GM21619 (cell line): ENCODE measurements around the gene PPP1R37.
"Not testable (repeated sequence)": the region's sequence is repeated elsewhere in the genome, so short reads cannot be mapped to it uniquely, and the experiment has no call there.

Experiments
- ATAC-seq: cut with Tn5 transposase; IDR thresholded peaks from one replicate; pipeline ENCODE4 v1.9.1; 2021; ENCODE audit not compliant: unreplicated experiment

Gene PPP1R37

DNA sequence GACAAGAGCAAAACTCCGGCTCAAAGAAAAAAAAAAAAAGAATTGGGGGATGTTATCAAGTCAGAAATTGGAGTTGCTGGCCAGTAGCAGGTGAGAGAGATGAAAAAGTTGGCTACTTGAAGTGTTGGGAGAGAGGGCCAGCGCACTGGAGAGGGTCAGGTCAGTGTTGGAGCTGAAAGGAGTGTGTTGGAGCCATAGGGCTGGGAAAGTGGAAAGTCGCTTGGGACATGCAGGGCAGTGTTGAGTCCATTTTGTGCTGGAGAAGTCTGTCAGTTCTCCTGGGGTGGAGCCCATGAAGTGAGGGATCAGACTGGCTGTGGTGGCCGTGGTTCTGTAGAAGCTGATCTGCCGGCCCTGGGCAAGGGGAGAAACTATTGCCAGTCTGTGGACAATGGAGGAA lies 1.7 kb downstream of the PPP1R37 start:
- ATAC-seq = no peak

DNA sequence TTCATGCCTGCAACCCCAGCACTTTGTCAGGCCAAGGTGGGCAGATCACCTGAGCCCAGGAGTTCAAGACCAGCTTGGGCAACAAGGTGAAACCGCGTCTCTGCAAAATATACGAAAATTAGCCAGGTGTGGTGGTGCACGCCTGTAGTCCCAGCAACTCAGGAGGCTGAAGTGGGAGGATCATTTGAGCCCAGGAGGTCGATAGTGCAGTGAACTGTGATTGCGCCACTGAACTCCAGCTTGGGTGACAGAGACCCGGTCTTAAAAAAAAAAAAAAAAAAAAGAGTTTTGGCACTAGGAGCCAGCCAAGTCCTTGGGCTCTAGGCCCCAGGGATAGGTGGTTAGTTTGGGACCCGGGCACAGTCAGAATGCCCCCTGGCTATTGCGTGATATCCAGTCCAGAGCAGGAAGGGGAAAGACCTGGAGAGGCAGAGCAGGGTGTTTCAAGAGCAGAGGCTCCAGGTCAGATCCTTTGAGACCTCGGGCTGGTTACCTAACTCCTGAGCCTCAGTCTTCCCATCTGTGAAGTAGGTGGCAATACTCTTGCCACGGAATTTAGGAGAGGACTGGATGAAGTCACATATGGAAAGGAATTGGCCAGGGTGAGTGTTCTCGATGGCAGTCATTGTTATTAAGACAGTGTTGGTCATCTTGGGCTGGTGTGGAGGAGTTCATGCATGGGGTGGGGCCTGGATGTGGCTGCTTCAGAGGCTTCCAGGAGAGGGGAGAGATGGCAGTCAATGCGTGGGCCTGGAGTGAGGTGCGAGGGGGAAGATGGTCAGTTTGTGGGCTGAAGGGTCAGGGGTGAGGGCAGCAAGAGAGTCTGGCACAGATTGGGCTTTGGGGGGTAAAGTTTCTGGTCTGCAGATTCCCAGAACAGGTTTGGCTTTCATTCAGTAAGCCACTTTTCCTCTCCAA lies 2.8 kb downstream of the PPP1R37 start:
- no peak for ATAC-seq

DNA sequence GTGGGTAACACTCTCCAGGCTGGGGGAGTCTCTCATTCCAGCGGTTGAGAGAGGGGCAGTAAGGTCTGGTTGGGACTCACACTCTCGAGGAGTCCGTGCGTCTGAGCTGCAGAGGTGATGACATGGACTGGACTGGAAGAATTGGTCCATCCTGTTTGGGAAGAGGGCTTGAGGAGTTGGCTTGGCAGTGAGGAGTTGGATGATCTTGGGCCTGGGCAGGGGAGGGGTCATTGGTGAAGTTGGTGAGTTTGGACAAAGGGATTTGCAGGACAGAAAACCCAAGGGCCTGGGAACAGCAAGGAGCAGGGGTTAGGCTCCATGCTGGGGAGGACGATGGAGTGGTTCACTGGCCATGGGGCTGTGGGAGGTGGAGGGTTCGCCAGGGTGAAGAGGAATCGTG lies 3.7 kb downstream of the PPP1R37 start:
- ATAC-seq = no peak

DNA sequence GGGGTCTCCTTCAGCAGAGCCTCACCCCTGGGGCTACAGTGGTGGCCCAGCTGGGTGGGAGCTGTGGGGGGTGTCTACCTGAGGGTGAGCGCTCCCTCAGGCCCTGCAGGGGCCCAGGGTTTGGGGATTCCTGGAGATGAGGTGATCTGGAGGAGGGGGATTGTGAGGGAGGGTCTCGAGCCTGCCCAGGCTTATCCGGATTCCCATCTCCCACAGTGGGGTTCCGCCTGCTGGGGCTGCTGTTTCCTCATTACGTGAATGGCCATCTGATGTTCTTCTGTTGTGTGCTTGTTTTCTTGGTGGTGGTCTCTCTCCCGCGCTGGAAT lies 4.4 kb downstream of the PPP1R37 start:
- no peak for ATAC-seq

DNA sequence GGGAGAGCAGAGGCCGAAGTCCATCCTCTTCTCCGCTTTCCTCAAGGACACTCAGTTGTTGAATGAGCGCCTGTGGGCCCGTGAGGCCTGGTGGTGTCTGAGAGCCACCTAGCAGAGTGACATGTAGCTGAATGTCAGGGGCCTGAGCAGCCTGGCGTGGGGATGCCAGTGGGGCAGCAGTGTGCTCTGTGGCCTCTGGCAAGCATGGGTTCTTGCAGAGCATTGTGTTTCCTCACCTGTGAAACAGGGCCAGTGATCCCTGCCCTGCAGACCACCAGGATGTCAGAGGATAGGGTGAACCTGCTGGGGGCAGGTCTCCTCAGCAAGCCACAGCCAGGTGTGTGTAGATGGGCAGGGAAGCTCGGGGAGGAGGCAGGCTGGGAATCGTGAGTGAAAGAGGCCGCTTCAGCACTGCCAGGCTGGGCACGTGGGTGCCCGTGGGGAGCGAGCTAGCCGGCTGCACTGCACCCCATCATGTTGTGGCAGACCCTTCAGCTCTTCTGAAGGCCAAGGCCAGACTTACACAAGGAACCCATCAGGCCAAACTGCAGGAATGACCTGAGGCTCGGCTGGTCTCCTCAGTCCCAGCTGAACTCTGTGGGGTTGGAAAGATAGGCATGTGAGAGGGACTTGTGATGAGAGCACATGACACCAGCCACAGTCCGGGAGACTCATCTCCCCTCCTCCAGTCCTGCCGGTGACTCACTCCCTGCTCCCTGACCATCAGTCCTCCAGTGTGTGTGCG lies 5.0 kb downstream of the PPP1R37 start:
- ATAC-seq = no peak

DNA sequence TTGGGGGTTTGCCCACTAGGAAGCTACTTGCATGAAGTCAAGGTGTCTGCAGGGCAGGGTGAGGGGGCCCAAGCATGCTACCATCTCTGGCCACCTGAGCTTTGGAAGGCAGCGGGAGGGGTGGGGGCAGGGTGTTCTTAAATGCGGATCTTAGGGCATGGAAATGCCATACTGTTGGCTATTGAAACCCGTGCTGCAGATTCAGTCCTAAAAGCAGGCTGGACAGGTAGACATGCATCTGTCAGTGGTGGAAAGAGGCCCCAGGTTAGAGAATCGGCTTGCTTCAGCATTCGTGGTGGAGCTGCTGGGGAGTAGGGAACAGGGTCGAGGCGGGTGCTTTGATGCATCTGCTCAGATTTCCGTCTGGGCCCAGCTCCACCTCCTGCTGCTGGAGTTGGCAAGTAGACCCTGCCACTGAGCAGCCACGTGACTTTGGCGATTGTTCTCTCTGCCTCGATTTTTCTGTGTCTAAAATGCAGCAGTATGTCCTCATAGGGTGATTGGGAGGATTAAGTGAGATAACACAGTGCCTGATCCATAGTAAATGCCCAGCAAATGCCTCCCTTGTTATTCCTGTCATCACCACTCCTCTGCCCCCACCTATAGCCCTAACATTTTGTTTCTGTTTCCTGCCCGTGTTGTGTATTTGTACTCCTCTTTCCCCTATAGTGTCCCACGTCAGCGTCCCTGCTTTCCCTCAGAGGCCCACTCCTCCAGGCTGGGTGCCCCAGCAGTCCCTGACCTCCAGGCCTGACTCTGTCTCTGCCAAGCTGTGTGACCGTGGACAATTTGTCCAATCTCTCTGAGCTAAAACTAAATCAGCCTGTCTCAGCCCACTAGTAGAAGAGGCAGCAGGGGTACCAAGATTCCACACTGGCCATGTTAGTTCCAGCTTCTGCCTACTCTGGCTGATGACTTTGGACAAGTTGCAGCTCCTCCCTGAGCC lies 5.8 kb downstream of the PPP1R37 start:
- ATAC-seq = no peak

DNA sequence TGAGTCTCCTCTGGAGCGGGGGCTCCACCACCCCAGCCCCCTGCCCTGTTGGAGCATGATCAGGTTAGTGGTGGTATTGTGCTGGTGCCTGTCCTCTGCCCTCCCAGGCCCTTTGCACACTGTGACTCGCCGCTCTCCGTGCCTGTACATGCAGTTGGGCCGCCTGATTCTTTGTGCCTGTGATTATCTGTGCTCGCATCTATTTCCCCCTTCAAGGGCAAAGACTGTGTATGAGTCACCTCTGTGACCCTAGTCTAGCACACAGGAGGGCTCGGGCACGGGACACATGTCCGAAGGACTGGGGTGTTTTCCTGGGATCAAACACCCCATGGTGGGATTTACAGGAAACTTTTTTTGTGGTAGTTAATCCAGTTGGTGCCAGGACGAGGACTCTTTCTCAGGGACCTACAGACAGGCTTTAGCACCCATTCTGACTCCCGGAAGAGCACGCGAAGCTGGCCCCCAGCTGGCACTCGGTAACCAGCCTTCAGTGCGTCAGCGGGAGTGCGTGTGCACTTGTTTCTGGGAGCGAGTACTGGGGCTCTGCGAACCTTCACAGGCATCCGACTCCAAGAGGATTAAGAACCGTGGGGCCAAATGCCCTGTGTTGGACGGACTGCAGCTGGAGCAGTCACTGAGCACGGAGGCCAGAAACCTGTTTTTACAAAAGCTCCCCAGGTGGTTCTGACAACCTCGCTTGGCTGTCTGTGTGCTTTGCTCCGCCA lies 6.7 kb downstream of the PPP1R37 start:
- no peak for ATAC-seq

DNA sequence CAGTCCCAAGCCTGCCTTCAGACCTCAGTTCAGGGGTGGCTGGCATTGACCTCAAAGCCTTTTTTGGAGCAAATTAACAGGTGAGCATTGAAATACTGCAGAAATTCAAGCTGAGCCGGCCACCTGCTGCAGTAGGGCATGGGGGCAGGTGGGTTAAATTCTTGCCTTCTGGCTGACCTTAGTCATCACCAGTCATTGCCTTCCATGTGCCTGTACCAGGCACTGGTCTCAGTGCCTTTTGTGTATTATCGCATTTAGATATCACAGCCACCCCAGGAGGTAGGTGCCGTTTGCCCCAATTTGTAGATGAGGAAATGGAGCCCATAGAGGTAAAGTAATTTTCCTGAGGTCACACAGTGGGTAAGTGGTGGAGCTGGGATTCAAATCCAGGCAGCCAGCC lies 7.2 kb downstream of the PPP1R37 start:
- no peak for ATAC-seq

DNA sequence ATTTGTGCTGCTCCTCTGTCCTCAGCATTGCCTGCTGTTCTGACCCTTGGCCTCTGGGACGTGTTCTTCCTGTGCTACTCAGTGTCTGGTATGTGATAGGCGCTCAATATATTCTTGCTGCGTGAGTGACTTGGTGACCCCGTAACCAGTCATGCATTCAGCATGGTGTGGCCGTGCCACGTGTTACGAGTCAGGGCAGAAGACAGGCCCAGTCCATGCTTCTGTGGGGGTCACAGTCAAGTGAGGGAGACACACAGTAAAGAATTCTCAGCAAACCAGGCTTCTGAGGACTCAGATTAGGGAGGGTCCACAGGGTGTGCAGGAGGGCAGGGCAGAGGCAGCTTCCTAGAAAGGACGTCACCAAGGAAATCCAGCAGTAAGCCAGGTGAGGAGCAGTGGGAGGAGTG lies 7.9 kb downstream of the PPP1R37 start:
- no peak for ATAC-seq

DNA sequence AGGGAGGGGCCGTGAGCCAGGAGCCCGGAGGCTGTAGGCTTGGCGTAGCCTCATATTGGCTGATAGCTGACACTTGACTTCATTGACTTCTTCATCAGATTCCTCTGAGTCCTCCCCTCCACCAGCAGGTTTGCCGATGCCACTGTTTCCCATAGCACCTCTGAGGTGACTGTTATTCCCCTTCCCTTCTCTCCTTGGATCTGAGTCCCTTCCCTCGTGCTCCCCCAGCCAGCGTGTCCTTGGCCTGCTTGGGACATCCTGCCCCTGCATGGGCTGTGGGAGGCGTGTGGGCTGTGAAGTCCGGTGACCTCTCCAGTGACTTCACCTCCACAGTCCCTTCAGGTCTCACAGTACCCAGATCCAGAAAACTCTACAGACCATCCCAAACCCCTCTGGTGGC lies 8.8 kb downstream of the PPP1R37 start:
- no peak for ATAC-seq

DNA sequence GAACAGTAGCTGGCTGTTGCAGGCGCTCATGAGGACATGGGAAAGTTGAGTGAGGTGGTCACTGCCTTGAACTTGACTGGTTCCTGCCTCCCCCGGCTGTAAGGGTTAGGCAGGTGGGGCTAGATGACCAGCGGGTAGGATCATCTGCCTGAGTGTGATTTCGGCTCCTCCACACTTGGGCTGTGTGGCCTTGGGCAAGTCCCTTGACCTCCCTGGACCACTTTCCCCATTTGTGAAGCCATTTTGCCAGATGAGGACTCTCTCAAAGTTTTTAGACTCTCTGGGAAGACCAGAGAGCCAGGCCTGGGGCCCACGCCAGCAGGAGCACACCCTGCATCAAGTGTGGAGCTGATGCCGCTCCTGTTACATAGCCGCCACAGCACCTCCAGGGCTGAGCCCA lies 9.5 kb downstream of the PPP1R37 start:
- ATAC-seq = no peak

DNA sequence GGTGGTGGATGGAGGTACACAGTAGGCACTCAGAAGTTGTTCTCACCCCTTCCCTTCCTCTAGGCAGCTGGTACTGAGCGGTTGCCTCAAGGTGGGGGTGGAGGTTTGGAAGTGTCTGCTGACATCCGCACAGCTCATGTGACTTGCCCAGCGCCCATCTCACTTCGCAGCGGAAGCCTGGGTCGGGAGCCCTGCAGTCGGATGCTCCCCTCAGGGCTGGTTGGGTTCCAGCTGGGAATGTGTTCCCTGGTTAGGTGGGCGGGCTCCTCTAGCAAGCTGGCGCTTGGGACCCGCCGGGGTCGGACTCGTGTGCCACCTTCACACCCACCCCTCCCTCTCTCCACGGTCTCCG lies 10.2 kb downstream of the PPP1R37 start:
- no peak for ATAC-seq

DNA sequence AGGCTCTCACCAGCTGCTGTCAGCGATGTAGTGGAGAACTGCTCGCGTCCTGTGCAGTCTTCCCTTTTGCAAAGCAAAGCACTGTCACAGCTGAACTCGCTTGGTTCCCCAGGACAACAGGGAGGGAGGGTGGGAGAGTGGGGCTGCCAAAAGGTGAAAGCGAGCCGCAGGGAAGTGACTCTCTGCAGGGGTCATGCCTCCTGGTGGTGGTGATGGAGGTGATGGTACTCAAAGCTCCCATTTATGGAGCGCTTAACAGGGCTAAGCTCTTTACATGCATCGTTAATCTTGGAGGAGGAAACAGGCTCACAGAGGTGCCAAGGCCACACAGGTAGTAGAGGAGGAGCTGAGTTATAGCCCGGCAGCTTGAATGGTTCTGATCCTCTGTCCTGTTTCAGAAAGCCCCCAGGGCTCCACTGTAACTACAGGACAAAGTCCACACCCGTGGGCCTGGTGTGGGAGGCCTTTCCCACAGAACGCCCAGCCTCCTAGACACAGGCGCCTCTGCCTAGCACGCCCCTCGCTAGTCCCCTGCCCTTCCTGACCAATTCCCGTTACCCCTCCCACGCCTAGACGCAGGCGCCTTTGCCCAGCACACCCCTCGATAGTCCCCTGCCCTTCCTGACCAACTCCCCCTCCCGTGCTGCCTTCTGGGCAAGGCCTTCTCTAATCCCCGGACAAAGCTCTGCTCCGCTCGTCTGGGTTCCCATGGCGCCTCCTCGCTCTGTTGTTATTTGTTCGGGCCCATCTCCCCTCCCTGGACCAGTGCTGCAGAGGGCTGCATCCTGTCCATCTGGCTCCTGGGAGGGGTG lies 10.7 kb downstream of the PPP1R37 start:
- ATAC-seq = no peak

DNA sequence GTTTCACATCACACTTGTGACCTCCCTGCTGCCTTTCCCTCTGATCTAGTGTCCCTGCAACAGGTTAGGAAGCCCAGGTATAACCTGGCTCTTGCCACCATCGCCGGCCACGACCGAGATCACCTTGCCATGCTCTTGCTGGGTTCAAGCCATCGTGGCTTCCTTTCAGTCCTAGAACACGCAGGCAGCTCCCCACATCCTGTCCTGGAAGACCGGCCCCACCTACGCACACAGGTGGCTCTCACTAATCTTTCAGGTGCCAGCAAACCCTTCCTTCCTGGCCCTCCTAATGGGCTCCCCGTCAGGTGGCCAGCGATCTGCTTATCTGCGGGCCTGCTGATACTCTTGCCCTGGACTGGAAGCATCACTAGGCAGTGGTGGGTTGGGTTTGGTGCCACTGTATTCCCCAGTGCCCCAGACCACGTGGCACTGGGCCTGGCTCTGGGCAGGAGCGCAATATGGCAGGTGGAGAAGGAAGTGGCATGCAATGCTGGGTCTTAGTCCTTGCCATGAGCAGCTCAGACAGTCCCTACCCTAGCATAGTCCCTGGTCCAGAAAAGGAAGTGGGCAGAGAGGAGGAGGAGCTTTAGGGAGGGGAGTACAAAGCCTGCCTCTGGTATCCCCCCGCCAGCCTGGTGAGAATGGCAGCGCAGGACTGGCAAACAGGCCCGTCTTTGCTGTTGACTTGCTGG lies 11.8 kb downstream of the PPP1R37 start:
- no peak for ATAC-seq

DNA sequence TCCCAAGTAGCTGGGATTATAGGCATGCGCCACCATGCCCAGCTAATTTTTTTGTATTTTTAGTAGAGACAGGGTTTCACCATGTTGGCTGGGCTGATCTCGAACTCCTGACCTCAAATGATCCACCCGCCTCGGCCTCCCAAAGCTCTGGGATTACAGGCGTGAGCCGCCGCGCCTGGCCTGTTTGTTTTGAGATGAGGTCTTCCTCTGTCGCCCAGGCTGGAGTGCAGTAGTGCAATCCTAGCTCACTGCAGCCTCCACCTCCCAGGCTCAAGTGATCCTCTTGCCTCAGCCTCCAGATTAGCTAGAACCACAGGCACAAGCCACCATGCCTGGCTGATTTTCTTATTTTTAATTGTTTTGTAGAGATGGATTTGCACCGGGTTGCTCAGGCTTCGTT lies 13.4 kb downstream of the PPP1R37 start:
- ATAC-seq = not testable (repeated sequence)

DNA sequence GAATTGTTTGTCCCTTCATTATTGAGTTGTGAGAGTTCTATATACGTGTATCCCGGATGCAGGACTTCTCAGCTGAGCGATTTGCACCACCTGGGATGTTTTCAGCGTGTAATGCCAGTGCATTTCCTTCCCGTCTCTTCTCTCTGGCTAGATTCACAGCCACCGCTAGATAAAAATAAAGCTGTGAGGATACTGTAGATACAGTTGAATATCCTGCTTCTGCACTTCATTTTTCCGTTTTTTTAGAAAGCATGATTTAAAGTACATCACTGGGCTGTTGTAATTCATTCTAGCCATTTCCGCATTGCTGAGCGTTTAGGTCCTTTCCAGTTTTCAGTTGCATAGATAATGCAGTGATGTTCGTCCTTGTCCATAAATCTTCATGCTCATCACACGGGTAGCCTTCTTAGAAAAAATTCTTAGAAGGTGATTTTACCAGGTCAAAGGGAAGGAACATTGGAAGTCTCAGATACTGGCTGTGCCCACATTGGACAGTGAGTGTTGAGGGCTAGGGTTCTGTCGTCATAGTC lies 14.7 kb downstream of the PPP1R37 start:
- no peak for ATAC-seq

DNA sequence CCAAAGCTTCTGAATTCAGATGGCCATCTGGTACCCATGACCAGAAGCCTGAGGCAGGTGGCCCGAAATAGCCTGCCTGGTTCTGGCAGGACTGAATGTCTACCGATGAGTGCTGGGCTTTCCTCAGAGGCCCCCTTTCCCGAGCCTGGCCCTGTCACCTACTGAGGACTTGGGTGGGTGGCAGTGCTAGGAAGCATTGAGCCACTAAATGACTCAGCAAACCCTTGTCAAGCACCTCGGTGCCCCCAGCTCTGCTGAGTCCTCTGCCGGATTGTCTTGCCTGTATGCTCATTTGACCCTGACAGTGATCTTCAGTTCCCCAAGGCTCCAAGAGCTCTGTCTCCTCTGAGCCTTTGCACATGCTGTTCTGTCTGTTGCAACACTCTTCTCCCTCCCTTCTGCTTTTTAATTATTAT lies 17.9 kb downstream of the PPP1R37 start:
- ATAC-seq = no peak

DNA sequence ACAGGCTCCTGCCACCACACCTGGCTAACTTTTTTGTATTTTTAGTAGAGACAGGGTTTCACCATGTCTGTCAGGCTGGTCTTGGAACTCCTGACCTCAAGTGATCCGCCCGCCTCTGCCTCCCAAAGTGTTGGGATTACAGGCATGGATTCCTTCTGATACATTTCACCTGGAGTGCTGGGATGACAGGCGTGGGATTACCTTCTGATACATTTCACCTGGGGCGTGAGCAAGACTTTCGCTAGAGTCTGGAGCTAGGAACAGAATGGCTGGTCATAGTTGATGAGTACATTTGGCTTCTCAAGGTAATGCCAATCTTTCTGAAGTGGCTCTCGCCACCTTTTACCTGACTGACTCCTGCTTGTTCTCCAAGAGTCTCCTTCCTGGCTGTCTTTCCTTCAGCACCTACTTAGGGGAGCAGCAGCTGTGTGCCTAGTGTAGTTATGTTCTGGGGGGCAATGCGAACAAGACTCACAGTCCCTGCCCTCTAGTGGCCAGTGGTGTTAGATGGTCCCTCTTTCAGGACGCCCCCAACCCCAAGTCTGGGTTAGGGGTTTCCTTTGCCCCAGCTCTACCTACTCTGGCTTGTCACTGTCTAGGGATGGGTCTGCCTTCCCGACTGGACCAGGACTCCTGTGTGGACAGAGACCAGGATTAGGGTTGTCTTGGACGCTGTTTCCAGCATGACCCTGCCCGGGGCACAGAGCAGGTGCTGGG lies 19.3 kb downstream of the PPP1R37 start:
- no peak for ATAC-seq
